Nephron progenitor cell (in vitro differentiated cells): ENCODE measurements around the gene GAK.

ENCODE experiments used
- DNase-seq: peaks from one replicate; pipeline ENCODE4 v3.0.0; 2021
- H3K27ac Mint-ChIP-seq: 2 replicates; pipeline ENCODE4 v1.8.0; 2021; ENCODE audit warnings: mild to moderate bottlenecking, moderate library complexity, mixed read lengths
- H3K27me3 Mint-ChIP-seq: 2 replicates; pipeline ENCODE4 v1.8.0; 2021; ENCODE audit warnings: mild to moderate bottlenecking, low read depth, mixed read lengths; ENCODE audit not compliant: poor library complexity
- H3K36me3 Mint-ChIP-seq: 2 replicates; pipeline ENCODE4 v1.8.0; 2021; ENCODE audit warnings: low read depth, mixed read lengths
- H3K4me1 Mint-ChIP-seq: 2 replicates; pipeline ENCODE4 v1.8.0; 2021; ENCODE audit warnings: mixed read lengths
- H3K4me3 Mint-ChIP-seq: 2 replicates; pipeline ENCODE4 v1.8.0; 2021; ENCODE audit warnings: mild to moderate bottlenecking, moderate library complexity, mixed read lengths
- H3K9me3 Mint-ChIP-seq: 2 replicates; pipeline ENCODE4 v1.8.0; 2021; ENCODE audit warnings: mild to moderate bottlenecking, moderate library complexity, mixed read lengths
- TF ChIP-seq, protein P1 (sequence below): fragments of 200-600 bp; sonication (generic); IDR thresholded peaks from 2 replicates; pipeline ENCODE4 v1.5.0; 2021; ENCODE audit warnings: antibody characterized with exemption

Gene GAK

GRCh38 chr4:907691-908425 lies 24.3 kb downstream of the GAK start:
- Mint-ChIP-seq H3K9me3 (no peaks in the 10 kb centered on the region), H3K4me3 (no peak overlapping the region), H3K4me1 (peaks cover 19% of the 10 kb centered on the region), H3K27ac (no peak overlapping the region), H3K36me3 (peaks cover 36% of the 10 kb centered on the region), H3K27me3 (peaks cover 3% of the 10 kb centered on the region)
- TF ChIP-seq, protein P1, sequence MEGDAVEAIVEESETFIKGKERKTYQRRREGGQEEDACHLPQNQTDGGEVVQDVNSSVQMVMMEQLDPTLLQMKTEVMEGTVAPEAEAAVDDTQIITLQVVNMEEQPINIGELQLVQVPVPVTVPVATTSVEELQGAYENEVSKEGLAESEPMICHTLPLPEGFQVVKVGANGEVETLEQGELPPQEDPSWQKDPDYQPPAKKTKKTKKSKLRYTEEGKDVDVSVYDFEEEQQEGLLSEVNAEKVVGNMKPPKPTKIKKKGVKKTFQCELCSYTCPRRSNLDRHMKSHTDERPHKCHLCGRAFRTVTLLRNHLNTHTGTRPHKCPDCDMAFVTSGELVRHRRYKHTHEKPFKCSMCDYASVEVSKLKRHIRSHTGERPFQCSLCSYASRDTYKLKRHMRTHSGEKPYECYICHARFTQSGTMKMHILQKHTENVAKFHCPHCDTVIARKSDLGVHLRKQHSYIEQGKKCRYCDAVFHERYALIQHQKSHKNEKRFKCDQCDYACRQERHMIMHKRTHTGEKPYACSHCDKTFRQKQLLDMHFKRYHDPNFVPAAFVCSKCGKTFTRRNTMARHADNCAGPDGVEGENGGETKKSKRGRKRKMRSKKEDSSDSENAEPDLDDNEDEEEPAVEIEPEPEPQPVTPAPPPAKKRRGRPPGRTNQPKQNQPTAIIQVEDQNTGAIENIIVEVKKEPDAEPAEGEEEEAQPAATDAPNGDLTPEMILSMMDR: no peak
- no peak for DNase-seq

GRCh38 chr4:907103-907400 lies 25.1 kb downstream of the GAK start:
- H3K4me1 Mint-ChIP-seq: peaks cover 13% of the 10 kb centered on the region
- TF ChIP-seq, protein P1: no peak
- no peak overlapping the region for H3K27ac Mint-ChIP-seq
- H3K9me3 Mint-ChIP-seq: no peaks in the 10 kb centered on the region
- no peak for DNase-seq
- H3K27me3 Mint-ChIP-seq: peaks cover 3% of the 10 kb centered on the region
- H3K36me3 Mint-ChIP-seq: peaks cover 36% of the 10 kb centered on the region
- no peak overlapping the region for H3K4me3 Mint-ChIP-seq

DNA sequence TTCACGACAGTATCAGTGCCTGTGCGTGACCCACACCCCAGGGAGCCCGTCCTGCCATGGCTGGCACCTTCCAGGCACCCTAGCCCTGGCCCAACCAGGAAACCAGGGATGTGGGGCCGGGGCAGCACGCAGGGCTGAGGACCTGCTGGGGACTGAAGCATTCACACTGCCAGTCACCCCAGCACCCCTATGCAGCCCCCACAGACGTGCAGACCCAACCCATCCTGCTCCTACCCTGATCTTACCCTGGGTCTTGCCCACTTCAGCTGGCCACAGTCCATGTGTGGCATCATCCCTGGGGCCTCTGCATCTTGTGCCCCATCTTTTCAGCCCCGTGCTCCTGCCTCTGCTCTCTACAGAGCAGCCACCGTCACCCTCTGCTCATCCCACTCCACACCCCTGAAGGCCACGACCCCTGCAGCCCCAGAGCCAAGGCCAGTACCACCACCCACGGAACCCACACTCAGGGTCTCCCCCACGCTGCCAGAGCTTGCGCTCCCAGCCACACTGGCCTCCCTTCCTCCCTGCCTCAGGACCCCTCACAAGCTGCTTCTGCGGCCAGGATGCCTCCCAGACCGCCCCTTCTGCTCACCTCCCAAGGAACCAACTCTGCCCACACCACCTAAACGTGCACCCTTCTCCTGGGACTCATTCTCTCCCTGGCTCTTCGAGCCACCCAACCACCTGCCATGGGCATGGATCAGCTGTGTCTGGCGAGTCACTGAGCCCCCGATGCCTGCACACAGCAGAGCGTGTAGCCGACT lies 25.6 kb downstream of the GAK start:
- Mint-ChIP-seq H3K4me1 (peaks cover 8% of the 10 kb centered on the region), H3K9me3 (no peaks in the 10 kb centered on the region), H3K4me3 (no peak overlapping the region), H3K27ac (no peak overlapping the region), H3K36me3 (peaks cover 32% of the 10 kb centered on the region), H3K27me3 (peaks cover 3% of the 10 kb centered on the region)
- no peak for DNase-seq
- TF ChIP-seq, protein P1: no peak

DNA sequence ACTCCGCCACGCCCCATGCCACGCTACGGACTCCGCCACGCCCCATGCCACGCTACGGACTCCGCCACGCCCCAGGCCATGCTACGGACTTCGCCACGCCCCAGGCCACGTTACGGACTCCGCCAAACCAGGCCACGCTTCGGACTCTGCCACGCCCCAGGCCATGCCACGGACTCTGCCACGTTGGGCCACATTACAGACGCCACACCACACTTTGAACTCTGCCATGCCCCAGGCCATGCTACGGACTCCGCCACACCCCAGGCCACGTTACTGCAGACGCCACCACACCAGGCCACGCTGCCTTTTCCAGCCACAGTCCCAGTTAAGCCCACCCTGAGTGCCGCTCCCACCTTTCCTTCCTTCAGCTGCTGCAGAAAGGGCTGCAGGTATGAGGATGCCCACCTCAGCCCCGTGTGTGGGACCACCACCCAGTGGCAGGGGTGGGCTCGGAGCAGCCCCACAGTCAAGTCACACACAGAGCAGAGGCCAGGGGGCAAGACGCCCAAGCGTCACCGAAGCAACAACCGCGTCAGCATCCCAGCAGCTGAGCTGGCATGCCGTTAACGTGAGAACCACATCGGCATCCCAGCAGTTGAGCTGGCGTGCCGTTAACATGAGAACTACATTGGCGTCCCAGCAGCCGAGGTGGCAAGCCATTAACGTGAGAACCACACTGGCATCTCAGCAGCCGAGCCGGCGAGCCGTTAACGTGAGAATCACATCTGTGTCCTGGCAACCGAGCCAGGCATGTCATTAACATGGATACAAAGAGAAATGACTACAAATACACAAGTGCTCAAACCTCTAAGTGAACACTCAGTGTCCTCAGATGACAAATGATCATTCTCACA lies 26.4 kb downstream of the GAK start:
- TF ChIP-seq, protein P1: no peak
- Mint-ChIP-seq H3K27ac (no peak overlapping the region), H3K4me1 (peaks cover 7% of the 10 kb centered on the region), H3K4me3 (no peak overlapping the region), H3K27me3 (no peaks in the 10 kb centered on the region), H3K9me3 (no peaks in the 10 kb centered on the region), H3K36me3 (peaks cover 27% of the 10 kb centered on the region)
- no peak for DNase-seq

GRCh38 chr4:903066-904046 lies 28.8 kb downstream of the GAK start:
- Mint-ChIP-seq H3K36me3 (peaks cover 38% of the 10 kb centered on the region), H3K4me1 (peaks cover 7% of the 10 kb centered on the region), H3K27me3 (peaks cover 2% of the 10 kb centered on the region), H3K4me3 (no peak overlapping the region), H3K27ac (no peak overlapping the region), H3K9me3 (no peaks in the 10 kb centered on the region)
- TF ChIP-seq, protein P1: no peak
- no peak for DNase-seq
